Stomach (tissue), 9 donors: ENCODE results near the gene ADAMTSL3. TPM values are rescaled to one million over a fixed set of nuclear protein-coding genes. Genes with fewer than 3 reads are reported as not detected.
A peak's percentile ranks its signal among the peaks of the same experiment; 100 is the strongest.

Source experiments
- DNase-seq, 2 donors: peaks; one replicate each; pipeline versions ENCODE4 v3.0.0 to v3.0.0-alpha.2; 2013 to 2019
- H3K27ac ChIP-seq, 5 donors: fragments of 200-600 bp in 4 of 5; sonication (generic) in 4 of 5; one replicate each; pipeline ENCODE4 v1.5.1; 2013 to 2019; ENCODE audit warnings: mild to moderate bottlenecking in 1 of 5, moderate library complexity in 1 of 5
- H3K27me3 ChIP-seq, 3 donors: fragments of 200-600 bp; sonication (generic); one replicate each; pipeline ENCODE4 v1.5.1; 2017 to 2019; ENCODE audit warnings: mixed run types in 1 of 3
- H3K36me3 ChIP-seq, 4 donors: fragments of 200-600 bp; sonication (generic); 1 replicate in 3 of 4; 2 replicates in 1 of 4; pipeline ENCODE4 v1.5.1; 2016 to 2019
- H3K4me1 ChIP-seq, 4 donors: fragments of 200-600 bp; sonication (generic); one replicate each; pipeline ENCODE4 v1.5.1; 2016 to 2019
- H3K4me3 ChIP-seq, 4 donors: fragments of 200-600 bp; sonication (generic) in 3 of 4; one replicate each; pipeline ENCODE4 v1.5.1; 2016 to 2019; ENCODE audit warnings: mild to moderate bottlenecking in 1 of 4
- H3K9me3 ChIP-seq, 4 donors: fragments of 200-600 bp; sonication (generic); one replicate each; pipeline ENCODE4 v1.5.1; 2016 to 2019
- EP300 ChIP-seq: sonication (generic); formaldehyde crosslinking; IDR thresholded peaks from one replicate; pipeline ENCODE4 v1.6.1; 2017; ENCODE audit warnings: antibody characterized with exemption
- POLR2A ChIP-seq, 4 donors: fragments of 450-650 bp; IDR thresholded peaks; one replicate each; pipeline ENCODE4 v1.6.1; 2016; ENCODE audit warnings: antibody characterized with exemption in 4 of 4, control low read depth in 2 of 4, mild to moderate bottlenecking in 1 of 4, moderate library complexity in 1 of 4
- POLR2AphosphoS5 ChIP-seq, 3 donors: sonication (generic); formaldehyde crosslinking; IDR thresholded peaks; one replicate each; pipeline ENCODE4 v1.6.1; 2016; ENCODE audit warnings: antibody characterized with exemption in 3 of 3
- WGBS, 5 donors: extraction: QIAGEN DNeasy Blood & Tissue Kit in 3 of 5; methylation state at CpG; one replicate each; pipeline versions ENCODE4 v1.1.5 to v1.1.7; 2013 to 2018; 5-methylcytosine and 5-hydroxymethylcytosine counted together
- intact Hi-C: fragments of 100-400 bp; cut with DNase I; formaldehyde crosslinking; loops from one replicate; pipeline ENCODE4 v1.15.1; 2023; ENCODE audit warnings: low total_unique reads
- polyA plus RNA-seq, 3 donors: library from polyadenylated mRNA; stranded (reverse); fragments of 200-250 nt; gene quantifications; one replicate each; pipeline ENCODE4 v1.2.3, GENCODE V29; 2013
- total RNA-seq, 5 donors: library from RNA; depleted of rRNA; stranded (reverse); fragments of >200 nt; gene quantifications; one replicate each; pipeline versions ENCODE4 v1.1.0 to v1.2.3, GENCODE V29; 2014 to 2016
- TF ChIP-seq, protein P1 (sequence below), 7 experiments: fragments of 450-650 bp in 4 of 7; fragments of 200-600 bp in 3 of 7; sonication (generic) in 3 of 7; IDR thresholded peaks; one replicate each; pipeline ENCODE4 v1.5.1; 2016 to 2019; ENCODE audit warnings: antibody characterized with exemption in 7 of 7, control low read depth in 2 of 7, mild to moderate bottlenecking in 1 of 7
- donor health status: healthy with polysubstance abuse.
- donor health status: Bipolar disorder and iron deficiency.
- donor health status: healthy.

ADAMTSL3 gene
- total and polyA plus RNA-seq, 8 donors = 1.1 to 54.9 (median 6.0) TPM

DNA sequence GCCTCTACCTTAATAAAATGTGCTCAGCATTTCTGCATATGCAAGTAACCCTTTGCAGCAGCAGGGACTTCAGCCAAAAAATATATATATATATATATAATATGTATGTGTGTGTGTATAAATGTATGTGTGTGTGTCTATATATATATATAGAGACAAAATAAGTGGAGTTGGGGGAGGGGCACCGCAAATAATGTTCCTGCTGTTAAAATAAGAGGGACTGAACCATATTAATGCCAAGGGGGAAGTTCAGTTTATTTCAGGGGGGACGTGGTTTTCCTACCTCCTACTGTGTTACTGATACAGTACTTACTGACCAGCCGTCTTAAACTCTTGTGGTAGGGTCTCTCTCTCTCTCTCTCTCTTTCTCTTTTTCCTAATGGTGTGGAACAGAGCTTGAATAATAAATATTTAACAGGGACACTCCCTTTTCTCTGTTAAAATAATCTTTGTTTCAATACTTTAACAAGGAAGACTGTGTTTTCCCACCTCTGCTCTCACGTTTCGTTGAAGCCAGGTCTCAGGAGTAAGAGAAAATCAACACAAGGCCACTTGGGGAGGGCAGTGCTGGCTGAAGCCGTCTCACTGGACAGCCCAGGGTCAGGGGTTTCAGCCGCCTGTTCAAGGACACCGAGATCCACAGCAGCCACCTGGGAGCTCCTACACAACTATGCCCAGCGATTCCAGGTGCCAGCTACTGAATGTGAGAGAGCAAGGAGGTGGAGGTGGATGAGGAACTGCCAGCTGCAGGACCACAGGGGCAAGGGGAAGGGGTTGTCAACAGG is 42.8 kb upstream of the ADAMTSL3 start:
- Histone ChIP-seq H3K36me3 (no peaks in the 10 kb centered on the region), H3K27ac (no peak overlapping the region), H3K4me3 (no peak overlapping the region), H3K9me3 (no peaks in the 10 kb centered on the region), H3K27me3 (no peaks in the 10 kb centered on the region), H3K4me1 (peaks cover 0 to 7% (median 0%) of the 10 kb centered on the region in 4 donors)
- intact Hi-C loops = no loop called here
- DNase-seq = peak in 1 of 2 donors; percentile 54
- 28 to 60% (median 37%) methylated on average over 8 to 9 of the region's 9 CpGs for WGBS, 5 donors
- no peak for TF ChIP-seq POLR2AphosphoS5 (IDR thresholded peaks at IDR 0.05)
- no peak for TF ChIP-seq POLR2A (IDR thresholded peaks at IDR 0.05)
- no peak for TF ChIP-seq EP300
- TF ChIP-seq, protein P1, sequence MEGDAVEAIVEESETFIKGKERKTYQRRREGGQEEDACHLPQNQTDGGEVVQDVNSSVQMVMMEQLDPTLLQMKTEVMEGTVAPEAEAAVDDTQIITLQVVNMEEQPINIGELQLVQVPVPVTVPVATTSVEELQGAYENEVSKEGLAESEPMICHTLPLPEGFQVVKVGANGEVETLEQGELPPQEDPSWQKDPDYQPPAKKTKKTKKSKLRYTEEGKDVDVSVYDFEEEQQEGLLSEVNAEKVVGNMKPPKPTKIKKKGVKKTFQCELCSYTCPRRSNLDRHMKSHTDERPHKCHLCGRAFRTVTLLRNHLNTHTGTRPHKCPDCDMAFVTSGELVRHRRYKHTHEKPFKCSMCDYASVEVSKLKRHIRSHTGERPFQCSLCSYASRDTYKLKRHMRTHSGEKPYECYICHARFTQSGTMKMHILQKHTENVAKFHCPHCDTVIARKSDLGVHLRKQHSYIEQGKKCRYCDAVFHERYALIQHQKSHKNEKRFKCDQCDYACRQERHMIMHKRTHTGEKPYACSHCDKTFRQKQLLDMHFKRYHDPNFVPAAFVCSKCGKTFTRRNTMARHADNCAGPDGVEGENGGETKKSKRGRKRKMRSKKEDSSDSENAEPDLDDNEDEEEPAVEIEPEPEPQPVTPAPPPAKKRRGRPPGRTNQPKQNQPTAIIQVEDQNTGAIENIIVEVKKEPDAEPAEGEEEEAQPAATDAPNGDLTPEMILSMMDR (IDR thresholded peaks at IDR 0.05) = no peak

DNA sequence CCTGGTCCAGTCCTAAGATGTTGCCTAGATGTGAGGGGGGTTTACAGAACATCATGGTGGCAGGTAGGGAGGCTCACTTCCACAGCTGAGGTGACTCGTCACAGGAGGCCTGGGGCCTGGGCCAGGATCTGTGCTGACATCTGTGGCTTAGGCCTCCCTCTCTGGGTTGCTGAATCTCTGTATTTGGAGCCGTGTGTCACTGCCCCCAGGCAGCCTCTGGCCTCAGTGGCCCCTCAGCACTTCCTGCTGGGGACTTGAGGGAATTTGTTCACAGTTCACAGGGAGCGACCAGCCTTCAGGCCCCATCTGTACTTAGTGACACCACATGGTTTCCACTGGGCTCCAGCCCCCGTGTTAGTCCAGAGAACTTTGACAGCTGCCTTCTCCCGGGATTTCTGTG is 41.7 kb upstream of the ADAMTSL3 start:
- peak overlapping the region in 1 of 5 donors; percentile 37 for H3K27ac ChIP-seq
- H3K9me3 ChIP-seq = no peaks in the 10 kb centered on the region
- H3K27me3 ChIP-seq = no peaks in the 10 kb centered on the region
- 74 to 89% (median 84%) methylated on average over 3 to 5 of the region's 5 CpGs for WGBS, 5 donors
- intact Hi-C loops = no loop called here
- H3K4me1 ChIP-seq = peaks cover 0 to 7% (median 0%) of the 10 kb centered on the region in 4 donors
- no peak for TF ChIP-seq POLR2A (IDR thresholded peaks at IDR 0.05)
- TF ChIP-seq EP300 = no peak
- TF ChIP-seq, protein P1 (IDR thresholded peaks at IDR 0.05) = no peak
- TF ChIP-seq POLR2AphosphoS5 (IDR thresholded peaks at IDR 0.05) = no peak
- DNase-seq = no peak
- H3K36me3 ChIP-seq = no peaks in the 10 kb centered on the region
- no peak overlapping the region for H3K4me3 ChIP-seq

DNA sequence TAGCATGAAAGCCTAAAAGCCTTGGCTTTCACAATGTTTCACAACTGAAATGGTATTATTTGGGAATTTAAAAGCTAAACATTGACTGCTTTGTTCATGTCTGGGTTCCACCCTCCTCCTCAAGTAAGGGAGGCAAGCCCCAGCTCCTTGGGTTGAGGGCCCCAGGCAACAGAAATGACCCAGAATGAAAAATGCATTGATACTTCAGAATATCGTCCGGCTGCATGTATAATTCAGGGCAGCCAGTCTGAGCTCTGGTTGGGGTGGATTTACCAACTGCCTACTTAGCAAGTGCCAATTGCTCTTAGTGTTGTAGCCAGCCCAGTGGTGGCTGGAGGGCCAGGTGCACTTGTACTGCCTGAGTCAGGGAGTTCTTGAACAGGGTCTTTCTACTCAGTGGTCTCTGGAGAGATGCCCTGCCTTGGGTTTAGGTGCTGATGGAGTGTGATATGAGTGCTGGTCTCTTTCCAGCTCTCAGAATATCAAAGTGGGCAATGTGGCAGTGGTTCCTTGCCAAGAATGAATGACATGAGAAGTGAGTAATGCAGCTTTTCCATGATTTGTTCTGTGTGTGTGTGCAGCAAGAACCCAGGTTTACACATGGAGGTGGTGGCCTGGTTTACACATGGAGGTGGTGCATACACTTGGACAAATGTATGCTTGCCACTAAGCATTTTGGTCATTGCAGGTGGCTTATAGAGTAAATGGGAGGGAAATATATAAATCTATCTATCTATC is 40.9 kb upstream of the ADAMTSL3 start:
- WGBS, 5 donors = 86 to 96% (median 89%) methylated on average over 2 of the region's 2 CpGs
- intact Hi-C loops = no loop called here
- TF ChIP-seq POLR2A (IDR thresholded peaks at IDR 0.05) (no peak), POLR2AphosphoS5 (IDR thresholded peaks at IDR 0.05) (no peak), EP300 (no peak)
- TF ChIP-seq, protein P1 (IDR thresholded peaks at IDR 0.05) = no peak

DNA sequence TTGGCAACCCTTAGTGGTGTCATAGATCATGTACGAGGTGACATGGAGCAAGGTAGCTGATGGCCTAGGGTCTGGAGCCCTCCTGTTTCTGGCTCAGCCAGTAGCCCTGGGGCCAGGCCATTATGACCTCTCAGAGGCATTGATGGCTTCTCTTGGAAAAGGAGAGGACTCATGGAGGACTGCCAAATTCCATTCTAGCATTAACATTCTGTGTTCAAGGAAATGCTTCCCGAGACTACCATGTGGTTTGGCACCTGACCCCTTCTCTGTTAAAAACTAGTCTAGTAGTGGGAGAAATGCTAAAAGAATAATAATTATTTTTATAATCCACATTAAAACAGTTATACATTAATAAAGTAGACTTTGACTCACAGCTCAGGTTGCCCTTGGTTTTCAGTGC is 40.2 kb upstream of the ADAMTSL3 start:
- Histone ChIP-seq H3K27me3 (no peaks in the 10 kb centered on the region), H3K9me3 (no peaks in the 10 kb centered on the region), H3K4me1 (peaks cover 0 to 7% (median 0%) of the 10 kb centered on the region in 4 donors), H3K27ac (no peak overlapping the region), H3K36me3 (no peaks in the 10 kb centered on the region), H3K4me3 (no peak overlapping the region)
- 44 to 58% (median 53%) methylated on average over 2 of the region's 2 CpGs for WGBS, 5 donors
- intact Hi-C loops = no loop called here
- DNase-seq = peak in 1 of 2 donors; percentile 20
- TF ChIP-seq POLR2AphosphoS5 (IDR thresholded peaks at IDR 0.05) = no peak

More for the DNA sequence above, 40.9 kb upstream of the ADAMTSL3 start:
- Histone ChIP-seq H3K4me3 (no peak overlapping the region), H3K36me3 (no peaks in the 10 kb centered on the region), H3K27ac (no peak overlapping the region), H3K27me3 (no peaks in the 10 kb centered on the region), H3K4me1 (peaks cover 0 to 7% (median 0%) of the 10 kb centered on the region in 4 donors), H3K9me3 (no peaks in the 10 kb centered on the region)
- DNase-seq = no peak
